ENCODE data around the gene PTPRN.
A peak's percentile ranks its signal among the peaks of the same experiment; 100 is the strongest.

DNA sequence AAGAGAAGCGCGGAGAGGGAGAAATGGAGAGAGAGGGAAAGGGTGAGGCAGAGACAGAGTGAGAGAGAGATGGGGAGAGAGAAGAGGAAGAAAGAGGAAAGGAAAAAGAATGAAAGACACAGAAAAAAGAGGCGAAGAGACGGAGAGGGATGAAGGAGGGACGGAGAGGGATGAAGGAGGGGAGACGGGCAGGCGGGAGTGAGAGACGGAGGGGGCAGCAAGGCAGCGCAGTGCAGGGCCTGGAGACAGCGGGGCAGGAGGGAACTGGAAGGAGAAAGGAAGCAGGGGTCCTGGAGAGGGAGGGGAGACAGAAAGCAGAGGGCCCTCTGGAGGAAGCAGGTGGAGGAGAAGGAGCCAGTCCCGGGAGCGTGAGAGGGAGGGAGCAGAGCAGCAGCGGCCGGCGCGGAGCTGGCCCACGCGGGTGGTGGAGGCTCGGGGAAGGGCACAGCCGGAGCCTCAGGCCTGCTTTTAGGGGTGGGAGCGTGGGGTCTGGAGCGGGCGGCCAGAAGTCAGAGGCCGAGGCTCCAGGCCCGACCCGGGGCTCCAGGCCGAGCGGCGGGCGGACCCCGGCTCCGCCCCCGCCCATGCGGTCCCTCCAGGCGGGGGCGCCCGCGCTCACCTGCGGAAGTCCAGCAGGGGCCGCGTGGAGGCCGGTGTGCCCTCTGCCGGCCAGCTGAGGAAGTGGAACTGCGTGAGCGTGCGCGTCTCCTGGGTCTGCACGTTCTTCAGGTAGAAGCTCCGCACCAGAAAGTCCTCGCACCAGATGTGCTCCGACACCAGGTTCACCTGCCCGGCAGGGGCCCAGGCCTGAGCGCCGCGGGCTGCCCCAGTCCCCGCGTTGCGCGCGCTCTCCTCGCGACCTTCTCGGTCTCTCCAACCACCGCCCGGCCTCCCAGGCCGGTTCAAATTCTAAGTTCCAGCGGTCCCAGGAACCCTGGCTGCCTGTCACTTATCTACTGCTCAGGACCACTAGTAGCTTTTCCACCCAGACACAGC lies 14.5 kb downstream of the PTPRN start:
- no peak; the same call in 1 of the 2 replicates for TF ChIP-seq POLR2A (IDR thresholded peaks at IDR 0.05; ENCODE audit: low read depth, low read length)
- TF ChIP-seq NFE2L2 (IDR thresholded peaks at IDR 0.05; ENCODE audit: low read depth, low read length) = no peak
- TF ChIP-seq, protein P1, sequence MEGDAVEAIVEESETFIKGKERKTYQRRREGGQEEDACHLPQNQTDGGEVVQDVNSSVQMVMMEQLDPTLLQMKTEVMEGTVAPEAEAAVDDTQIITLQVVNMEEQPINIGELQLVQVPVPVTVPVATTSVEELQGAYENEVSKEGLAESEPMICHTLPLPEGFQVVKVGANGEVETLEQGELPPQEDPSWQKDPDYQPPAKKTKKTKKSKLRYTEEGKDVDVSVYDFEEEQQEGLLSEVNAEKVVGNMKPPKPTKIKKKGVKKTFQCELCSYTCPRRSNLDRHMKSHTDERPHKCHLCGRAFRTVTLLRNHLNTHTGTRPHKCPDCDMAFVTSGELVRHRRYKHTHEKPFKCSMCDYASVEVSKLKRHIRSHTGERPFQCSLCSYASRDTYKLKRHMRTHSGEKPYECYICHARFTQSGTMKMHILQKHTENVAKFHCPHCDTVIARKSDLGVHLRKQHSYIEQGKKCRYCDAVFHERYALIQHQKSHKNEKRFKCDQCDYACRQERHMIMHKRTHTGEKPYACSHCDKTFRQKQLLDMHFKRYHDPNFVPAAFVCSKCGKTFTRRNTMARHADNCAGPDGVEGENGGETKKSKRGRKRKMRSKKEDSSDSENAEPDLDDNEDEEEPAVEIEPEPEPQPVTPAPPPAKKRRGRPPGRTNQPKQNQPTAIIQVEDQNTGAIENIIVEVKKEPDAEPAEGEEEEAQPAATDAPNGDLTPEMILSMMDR (conservative IDR thresholded peaks at IDR 0.05; ENCODE audit: low read depth, low read length) = peak; percentile 99
- TF ChIP-seq MXI1 (IDR thresholded peaks at IDR 0.05; ENCODE audit: borderline replicate concordance, low read depth, low read length) = peak; percentile 46; the same call in 1 of the 2 replicates
- peak; percentile 39 for TF ChIP-seq RCOR1 (IDR thresholded peaks at IDR 0.05; ENCODE audit: insufficient replicate concordance, low read length)
- TF ChIP-seq MAZ (IDR thresholded peaks at IDR 0.05; ENCODE audit: borderline replicate concordance, low read depth, low read length) = peak; percentile 93; the same call in 1 of the 2 replicates
- TF ChIP-seq FOS (IDR thresholded peaks at IDR 0.05; ENCODE audit: low read depth, low read length) = no peak
- peak; percentile 94 for TF ChIP-seq SMC3 (IDR thresholded peaks at IDR 0.05; ENCODE audit: low read depth, low read length)
- TF ChIP-seq, protein P2, sequence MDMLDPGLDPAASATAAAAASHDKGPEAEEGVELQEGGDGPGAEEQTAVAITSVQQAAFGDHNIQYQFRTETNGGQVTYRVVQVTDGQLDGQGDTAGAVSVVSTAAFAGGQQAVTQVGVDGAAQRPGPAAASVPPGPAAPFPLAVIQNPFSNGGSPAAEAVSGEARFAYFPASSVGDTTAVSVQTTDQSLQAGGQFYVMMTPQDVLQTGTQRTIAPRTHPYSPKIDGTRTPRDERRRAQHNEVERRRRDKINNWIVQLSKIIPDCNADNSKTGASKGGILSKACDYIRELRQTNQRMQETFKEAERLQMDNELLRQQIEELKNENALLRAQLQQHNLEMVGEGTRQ (IDR thresholded peaks at IDR 0.05; ENCODE audit: low read depth, low read length) = no peak
- peak; percentile 80 for TF ChIP-seq RAD21 (IDR thresholded peaks at IDR 0.05; ENCODE audit: low read length)
- no peak for TF ChIP-seq CEBPB (IDR thresholded peaks at IDR 0.05; ENCODE audit: low read depth, low read length)
- TF ChIP-seq BHLHE40 (IDR thresholded peaks at IDR 0.05; ENCODE audit: low read depth, low read length) = peak; percentile 70
- TF ChIP-seq MAFK (IDR thresholded peaks at IDR 0.05; ENCODE audit: low read depth, low read length) = no peak
- no peak for TF ChIP-seq RFX5 (IDR thresholded peaks at IDR 0.05; ENCODE audit: low read depth, low read length)
